UCSD-AML1 (cell line): ENCODE results near the gene ARID5B.

Experiments used
- DNase-seq: peaks from one replicate; lab custom pipeline; 2025; ENCODE audit not compliant: unreplicated experiment; lab: John Stamatoyannopoulos, UW

Gene ARID5B

GRCh38 chr10:61903221-61903927, 1.9 kb downstream of the ARID5B start:
- peak; percentile 67 for DNase-seq

GRCh38 chr10:61903928-61904344, 2.4 kb downstream of the ARID5B start:
- no peak for DNase-seq

- no peak for DNase-seq
Measured at GRCh38 chr10:61904733-61905725, 3.5 kb downstream of the ARID5B start.

GRCh38 chr10:61905837-61906561, 4.5 kb downstream of the ARID5B start:
- no peak for DNase-seq

GRCh38 chr10:61906562-61906901, 5.0 kb downstream of the ARID5B start:
- no peak for DNase-seq

GRCh38 chr10:61907011-61907410, 5.5 kb downstream of the ARID5B start:
- DNase-seq, result no peak

- DNase-seq, result no peak
Measured at GRCh38 chr10:61907587-61907986, 6.1 kb downstream of the ARID5B start.

GRCh38 chr10:61910226-61910805, 8.8 kb downstream of the ARID5B start:
- no peak for DNase-seq

- no peak for DNase-seq
Measured at GRCh38 chr10:61910894-61911293, 9.4 kb downstream of the ARID5B start.

- DNase-seq, result no peak
Measured at GRCh38 chr10:61911425-61911824, 9.9 kb downstream of the ARID5B start.

GRCh38 chr10:61912981-61913380, 11.5 kb downstream of the ARID5B start:
- no peak for DNase-seq

GRCh38 chr10:61918140-61918539, 16.6 kb downstream of the ARID5B start:
- DNase-seq, result no peak

GRCh38 chr10:61918989-61919388, 17.5 kb downstream of the ARID5B start:
- no peak for DNase-seq

GRCh38 chr10:61919646-61920215, 18.2 kb downstream of the ARID5B start:
- DNase-seq, result no peak

- DNase-seq, result no peak
Measured at GRCh38 chr10:61921143-61921542, 19.6 kb downstream of the ARID5B start.

- DNase-seq, result no peak
Measured at GRCh38 chr10:61923210-61923949, 21.9 kb downstream of the ARID5B start.

GRCh38 chr10:61923950-61924274, 22.4 kb downstream of the ARID5B start:
- DNase-seq, result no peak

- no peak for DNase-seq
Measured at GRCh38 chr10:61929555-61929954, 28.1 kb downstream of the ARID5B start.

- DNase-seq, result no peak
Measured at GRCh38 chr10:61931620-61932332, 30.3 kb downstream of the ARID5B start.
